Hematopoietic multipotent progenitor cell treated with erythropoietin and hydrocortisone succinate and interleukin-3 and kit ligand, for 4 days (in vitro differentiated cells): Measurements from ENCODE around the gene YIPF1.
"Not testable (repeated sequence)": the region's sequence is repeated elsewhere in the genome, so short reads cannot be mapped to it uniquely, and the experiment has no call there.

Experiments used
- DNase-seq: peaks from one replicate; pipeline ENCODE4 v3.0.0-alpha.2; 2015

Gene YIPF1

DNA sequence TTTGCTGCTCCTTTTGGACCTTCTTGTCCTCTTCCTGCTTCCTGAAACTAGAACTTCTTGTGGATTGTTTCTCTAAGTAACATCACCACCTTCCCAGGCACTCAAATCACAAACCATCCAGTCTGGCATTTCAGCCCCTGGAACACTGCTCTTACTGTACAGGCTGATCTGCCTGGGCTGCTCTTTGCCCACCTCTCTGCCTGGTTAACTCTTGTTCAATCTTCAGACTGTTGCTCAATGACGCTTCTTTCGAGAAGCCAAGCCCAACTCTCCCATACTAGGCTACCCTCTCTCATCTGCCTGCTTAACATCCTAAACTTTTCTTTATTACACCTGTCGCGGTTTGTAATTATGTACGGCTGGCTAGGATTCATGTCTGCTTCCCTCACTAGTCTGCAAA, 5.0 kb upstream of the YIPF1 start:
- no peak for DNase-seq

DNA sequence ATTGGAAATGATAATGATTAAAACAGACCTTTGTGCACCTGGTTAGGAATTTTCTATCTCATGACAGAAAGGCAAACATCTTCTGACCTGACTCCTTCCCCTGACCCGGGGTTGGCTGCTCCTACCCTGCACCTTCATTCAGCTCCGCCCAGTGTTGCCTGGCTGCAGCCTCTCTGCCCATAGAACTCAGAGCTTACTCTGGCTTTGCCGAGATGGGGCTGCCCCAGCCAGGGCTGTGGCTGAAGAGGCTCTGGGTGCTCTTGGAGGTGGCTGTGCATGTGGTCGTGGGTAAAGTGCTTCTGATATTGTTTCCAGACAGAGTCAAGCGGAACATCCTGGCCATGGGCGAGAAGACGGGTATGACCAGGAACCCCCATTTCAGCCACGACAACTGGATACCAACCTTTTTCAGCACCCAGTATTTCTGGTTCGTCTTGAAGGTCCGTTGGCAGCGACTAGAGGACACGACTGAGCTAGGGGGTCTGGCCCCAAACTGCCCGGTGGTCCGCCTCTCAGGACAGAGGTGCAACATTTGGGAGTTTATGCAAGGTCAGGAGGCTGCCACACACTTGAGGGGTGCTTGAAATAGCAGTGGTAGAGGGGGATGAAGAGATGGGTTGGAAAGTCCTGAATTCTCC, 4.5 kb upstream of the YIPF1 start, which contains the start of gene DIO1:
Gene DIO1, plus strand, starts transcription at position 189 of the 638 bp plus-strand sequence. Its CDS starts 24 bp downstream, at position 213.
- no peak for DNase-seq

DNA sequence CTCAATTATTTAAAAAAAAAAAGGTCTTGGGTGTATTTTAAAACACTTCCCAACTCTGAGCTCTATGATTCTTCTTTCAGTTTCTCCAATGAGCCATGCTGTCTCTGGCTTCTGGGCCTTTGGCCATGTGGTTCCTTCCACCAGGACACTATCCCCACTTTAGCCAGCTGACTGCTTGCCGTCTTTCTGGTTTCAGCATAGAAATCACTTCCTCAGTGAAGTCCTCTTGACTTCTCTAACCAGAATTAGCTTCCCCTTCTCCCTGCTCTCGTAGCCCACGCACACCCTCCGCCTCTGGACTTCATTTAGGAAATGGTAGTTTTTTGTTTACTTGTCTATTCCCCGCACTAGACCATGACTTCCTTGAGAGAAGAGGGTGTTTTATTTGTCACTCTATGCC, 3.3 kb upstream of the YIPF1 start:
- peak; percentile 27 for DNase-seq

DNA sequence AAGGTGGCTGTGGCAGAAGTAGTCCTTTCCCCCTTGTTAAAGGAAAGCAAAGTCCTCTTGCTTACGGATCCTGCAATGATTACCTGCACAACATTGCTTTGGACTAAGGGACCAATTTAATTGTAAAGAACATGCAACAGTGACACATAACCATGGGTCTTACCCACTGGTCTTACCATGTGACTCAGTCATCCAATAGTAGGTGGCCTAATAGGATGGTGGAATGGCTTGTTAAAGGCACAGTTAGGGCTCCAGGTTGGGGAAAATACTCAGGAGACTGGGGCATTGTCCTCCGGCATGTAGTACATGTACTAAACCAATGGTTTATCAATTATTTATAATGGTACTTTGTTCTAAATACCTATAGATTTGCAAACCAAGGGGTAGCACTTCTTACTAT, 2.1 kb upstream of the YIPF1 start:
- DNase-seq: no peak

DNA sequence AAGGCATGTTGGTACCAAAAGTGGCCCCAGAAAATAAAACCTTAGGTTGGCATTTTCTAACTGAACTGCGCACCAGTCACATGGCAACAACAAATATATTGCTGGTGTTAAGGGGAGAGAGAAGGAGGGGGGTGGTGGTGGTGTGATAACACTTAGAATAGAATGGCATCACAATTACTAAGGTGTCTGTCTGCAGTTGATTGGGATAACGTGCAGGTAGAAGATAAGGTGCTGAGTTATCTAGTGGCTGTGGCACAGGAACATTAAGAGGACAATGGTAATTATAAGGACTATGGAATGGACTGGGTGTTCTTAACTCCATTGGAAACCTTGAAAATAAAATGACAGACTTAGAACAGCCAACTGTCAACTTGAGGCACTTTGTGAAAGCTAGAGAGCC, 1.4 kb upstream of the YIPF1 start:
- no peak for DNase-seq

DNA sequence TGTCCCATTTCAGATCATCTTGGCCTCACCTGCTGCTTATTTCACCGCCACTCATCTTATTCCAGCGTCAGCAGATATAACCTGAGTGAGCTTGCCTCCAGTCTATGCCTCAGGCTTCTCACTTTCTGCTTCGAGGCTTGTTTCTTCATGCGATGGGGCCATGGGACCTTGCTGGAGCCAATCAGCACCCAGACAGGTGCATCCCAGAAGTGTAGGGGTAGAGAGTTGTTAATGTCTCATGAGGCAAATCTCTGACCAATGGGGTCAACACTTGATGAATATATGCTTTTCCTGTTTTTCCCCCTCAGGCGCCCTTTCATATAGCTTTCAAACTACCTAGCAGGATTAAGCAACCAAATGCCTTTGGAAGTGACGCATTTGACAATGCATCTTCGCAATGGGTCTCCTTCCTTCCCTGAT, 935 bp upstream of the YIPF1 start:
- DNase-seq: no peak

DNA sequence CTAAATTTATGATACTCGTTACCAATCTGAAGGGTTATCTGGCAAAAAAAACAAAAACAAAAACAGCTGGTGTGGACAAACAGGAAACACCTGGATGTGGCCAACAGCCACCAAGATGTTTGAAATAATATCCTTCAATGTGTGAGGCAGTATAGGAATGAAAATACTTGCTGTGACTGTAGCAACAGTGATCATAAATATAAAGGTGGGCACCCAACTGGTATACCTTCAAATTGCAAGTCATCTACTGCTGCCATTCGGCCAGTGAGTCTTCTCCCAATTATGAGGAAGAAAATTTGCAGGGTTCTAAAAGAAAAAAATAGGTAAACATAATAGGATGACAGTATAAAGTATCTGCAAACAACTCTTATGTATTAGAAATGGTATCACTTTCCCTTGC, 916 bp downstream of the YIPF1 start:
- DNase-seq: no peak

DNA sequence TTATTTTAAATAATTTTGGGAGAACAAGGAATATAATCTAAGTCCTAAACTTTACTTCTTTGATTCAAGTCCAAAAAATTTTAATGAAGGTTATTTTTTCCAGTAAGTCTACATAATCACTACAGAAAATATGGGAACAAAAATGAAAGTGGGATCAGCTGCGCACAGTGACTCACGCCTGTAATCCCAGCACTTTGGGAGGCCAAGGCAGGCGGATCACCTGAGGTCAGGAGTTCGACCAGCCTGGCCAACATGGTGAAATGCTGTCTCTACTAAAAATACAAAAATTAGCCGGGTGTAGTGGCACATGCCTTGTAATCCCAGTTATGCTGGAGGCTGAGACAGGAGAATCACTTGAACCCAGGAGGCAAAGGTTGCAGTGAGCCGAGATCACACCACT, 6.0 kb downstream of the YIPF1 start:
- not testable (repeated sequence) for DNase-seq

DNA sequence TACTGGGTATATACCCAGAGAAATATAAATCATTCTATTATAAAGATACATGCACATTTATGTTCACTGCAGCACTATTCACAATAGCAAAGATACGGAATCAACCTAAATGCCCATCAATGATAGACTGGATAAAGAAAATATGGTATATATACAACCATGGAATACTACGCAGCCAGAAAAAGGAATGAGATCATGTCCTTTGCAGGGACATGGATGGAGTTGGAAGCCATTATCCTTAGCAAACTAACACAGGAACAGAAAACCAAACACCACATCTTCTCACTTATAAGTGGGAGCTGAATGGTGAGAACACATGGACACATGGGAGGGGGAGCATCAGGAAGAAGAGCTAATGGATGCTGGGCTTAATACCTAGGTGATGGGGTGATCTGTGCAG, 7.7 kb downstream of the YIPF1 start:
- not testable (repeated sequence) for DNase-seq

DNA sequence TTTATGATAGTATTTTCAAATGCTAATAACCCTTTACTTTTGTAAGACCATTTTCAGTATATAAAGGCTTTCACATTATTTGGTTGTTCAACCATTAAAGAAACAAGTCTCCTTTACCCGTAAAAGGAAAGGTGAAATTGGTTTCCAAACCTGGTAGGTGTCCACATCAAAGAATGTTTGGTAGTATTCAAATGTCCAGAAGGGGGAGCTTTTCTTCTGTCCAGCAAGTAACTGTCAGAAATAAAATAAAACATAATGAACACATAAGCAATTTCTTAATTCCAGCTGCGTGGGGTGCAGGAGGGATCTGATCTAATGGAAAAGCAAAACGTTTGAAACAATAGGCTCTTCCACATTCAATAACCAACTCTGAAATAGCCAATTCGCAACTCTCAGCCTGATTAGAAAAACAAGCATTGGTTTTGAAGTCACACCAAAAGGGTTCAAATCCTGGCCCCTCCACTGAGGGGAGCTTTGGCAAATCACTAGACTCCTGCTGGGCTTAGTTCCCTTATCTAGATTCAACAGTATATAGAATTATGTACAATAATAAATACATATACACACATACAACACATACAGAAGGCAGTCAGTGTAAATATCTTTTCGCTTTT, 11.0 kb downstream of the YIPF1 start:
- DNase-seq: peak; percentile 82

DNA sequence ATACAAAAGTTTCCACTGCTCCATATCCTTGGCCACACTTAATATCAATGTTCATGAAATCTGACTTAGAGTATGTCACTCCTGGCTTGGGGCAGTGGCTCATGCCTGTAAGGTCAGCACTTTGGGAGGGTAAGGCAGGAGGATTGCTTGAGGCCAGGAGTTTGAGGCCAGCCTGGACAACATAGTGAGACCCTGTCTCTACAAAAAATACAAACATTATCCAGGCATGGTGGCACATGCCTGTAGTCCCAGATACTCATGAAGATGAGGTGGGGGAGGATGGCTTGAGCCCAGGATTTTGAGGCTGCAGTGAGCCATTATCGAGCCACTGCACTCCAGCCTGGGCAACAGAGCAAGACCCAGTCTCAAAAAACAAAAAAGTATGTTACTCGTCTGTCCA, 14.4 kb downstream of the YIPF1 start:
- not testable (repeated sequence) for DNase-seq

DNA sequence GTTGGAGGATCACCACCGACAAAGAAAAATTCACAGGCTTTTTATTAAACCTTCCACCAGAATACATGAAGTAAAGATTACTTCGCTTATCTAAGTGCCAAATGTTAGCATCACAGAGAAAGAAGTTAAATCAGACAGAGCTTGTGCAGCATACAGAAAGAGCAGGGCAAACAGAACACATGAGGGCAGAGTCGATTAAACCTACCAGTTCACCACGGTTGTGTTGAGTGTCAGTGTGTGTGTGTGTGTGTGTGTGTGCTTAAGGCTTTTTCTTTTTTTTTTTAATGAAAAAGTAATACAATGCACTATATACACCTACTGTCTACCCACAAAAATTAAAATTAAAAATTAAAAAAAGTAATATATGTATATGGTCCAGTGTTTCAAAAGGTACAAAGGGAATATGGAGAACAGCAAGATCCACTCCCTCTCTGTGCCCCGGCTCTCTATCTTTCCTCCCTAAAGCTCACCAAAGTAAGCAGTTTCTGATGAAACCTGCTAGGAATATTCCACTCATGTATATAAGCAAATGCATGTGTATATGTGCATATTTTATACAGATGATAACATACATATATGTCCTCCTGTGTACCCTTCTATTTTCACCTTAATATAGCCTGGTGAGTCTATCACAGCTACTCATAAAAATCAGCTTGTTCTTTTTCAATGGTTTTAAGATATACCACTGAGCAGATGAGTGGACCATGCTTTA, 17.7 kb downstream of the YIPF1 start:
- no peak for DNase-seq

DNA sequence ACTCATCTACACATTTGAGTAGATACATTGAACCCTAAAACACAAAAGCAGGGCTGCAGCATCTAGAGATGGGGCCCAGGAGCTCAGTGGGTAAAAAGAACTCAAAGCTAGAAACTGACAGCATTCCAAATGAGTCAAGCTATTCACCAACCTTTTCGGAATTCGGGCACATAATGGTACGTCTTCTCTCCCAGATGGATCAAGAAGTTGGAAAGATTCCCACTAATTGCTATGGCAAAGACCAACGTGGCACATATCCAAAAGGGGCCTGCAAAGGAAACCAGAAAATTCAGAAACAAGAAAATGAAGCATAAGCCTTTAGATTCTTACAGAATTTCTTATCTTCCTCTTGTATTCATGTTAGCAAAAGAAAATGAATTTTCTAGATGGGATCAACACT, 18.4 kb downstream of the YIPF1 start:
- DNase-seq: no peak

DNA sequence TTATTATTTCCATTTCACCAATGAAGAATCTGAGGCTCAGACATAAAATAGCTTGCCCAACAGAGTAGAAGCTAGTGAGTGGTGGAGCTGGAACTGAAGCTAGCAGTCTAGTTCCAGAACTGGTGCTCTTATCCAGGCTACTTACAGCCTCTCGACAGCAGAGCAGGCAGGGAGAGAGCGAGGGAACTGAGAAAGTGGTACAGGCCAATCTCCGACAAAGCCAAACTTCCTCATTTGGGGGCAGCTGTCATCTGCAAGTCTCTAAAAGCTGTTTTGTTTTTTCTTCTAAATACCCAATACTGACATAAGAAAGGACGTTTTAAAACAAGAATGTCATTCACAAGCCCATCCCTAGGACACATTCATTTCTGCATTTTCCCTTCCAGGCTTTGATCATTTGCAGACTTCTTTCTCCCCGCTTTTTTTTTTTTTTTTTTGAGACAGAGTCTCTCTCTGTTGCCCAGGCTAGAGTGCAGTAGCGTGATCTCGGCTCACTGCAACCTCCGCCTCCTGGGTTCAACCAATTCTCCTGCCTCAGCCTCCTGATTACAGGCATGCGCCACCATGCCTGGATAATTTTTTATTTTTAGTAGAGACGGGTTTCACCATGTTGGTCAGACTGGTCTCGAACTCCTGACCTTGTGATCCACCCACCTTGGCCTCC, 20.0 kb downstream of the YIPF1 start:
- DNase-seq: peak; percentile 74

DNA sequence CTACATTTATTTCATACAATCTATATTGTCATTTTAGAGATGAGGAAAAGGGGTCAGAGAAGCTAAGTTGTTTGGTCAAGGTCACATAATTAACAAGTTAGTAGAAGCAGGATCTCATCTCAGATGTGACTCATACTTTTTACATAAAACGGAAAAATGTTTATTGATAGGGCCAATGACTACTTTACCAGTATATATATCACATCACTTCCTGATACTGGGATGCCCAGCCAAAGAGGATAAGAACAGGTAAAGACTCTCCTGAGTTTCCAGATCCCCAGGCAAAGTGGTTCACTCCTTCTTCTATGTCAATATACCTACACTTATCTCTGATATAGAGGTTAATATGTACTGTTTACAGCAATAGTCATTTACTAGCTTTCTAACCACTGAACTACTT, 21.0 kb downstream of the YIPF1 start:
- DNase-seq: no peak

DNA sequence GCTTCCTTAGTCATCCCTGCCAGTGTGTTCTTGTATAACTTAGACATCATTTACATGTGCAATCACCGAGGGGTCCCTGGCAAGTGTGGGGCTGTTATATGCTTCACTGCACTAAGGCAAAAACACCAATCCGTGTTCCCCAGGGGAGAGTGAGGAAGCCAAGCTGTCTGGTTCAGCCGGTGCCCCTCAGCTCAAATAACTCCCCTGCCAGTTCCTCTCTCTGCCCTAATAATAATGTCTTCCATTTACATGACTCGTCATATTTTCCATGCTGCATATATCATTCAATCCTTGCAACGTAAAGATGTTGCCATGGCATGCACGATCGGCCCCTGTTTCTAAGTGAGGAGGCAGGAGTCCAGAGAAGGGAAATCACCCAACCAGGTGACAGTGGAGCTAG, 27.1 kb downstream of the YIPF1 start:
- no peak for DNase-seq

DNA sequence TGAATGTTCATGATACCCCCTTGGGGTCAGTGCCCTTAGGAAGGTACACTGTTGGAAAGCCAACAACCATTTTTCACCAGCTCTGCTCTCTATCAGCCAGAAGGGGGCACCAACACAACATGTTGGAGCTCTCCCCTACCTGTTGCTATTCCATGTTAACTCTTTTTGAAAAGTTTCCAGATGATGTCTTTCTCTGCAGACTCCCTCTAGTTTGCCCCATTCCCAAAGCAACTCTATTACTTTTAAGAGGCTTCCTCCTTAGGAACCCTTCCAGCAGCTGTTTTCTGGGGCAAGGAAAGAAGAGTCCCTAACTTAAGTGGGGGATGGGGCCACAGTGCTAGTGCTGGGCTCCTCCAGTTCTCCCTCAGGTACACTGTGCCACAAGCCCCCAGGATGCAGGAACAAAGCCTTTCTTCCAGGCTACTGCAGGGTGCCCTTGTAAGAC, 28.6 kb downstream of the YIPF1 start:
- DNase-seq: peak; percentile 79

DNA sequence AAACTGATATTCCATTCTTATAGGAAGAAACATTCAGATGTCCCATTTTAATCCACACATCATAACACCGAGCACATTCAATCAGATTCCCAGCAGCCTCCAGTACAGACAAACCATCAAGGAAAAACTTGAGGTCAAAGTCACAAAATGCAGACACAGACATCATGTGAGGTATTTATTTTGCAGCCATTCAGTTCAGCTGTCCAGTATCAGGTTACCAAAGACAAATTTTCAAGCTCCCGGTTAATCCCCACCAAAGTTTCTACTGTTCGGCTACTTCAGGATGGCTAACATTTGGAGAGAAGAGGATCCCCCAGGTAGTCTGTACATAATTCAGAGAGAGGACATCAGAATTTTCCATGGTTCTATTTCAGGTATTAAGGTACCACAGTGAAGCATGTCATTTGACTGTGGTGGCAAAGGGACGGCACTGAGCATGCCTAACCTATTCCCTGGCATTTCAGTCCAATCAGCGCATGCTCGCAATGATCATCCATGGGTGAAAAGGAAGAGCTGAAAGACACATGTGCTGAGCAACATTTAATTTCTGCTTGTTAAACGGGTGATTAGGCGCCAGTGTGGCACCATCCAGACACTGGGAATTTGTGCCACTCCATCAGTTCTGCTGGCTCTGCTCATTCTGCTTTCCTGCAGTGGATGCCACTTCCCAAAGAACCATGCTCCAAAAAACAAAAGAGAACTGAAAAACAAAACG, 37.9 kb downstream of the YIPF1 start:
- DNase-seq: no peak

DNA sequence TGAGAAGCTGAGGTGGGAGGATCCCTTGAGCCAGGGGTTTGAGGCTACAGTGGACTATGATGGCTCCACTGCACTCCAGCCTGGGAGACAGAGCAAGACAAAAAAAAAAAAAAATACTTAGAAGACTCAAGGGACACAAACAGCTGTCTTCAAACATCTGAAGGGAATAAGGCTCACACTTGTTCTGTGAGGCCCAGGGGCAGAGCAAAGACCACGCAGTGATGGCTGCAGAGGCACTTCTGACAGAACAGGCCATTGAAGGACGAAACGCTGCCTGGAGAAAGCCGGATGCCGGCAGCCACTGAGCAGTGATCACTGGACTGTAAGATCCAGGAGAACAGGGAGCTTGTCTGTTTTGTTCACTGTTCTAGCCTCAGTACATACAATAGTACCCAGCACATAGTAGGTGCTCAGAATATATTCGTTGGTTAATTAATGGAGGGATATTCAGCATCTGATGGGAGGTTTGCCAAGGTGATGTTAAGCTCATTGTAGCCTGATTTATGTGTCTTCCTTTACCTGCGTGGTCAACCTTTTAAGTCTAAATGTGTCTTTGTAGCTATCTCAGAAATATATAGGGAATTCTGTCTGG, 39.4 kb downstream of the YIPF1 start:
- no peak for DNase-seq

DNA sequence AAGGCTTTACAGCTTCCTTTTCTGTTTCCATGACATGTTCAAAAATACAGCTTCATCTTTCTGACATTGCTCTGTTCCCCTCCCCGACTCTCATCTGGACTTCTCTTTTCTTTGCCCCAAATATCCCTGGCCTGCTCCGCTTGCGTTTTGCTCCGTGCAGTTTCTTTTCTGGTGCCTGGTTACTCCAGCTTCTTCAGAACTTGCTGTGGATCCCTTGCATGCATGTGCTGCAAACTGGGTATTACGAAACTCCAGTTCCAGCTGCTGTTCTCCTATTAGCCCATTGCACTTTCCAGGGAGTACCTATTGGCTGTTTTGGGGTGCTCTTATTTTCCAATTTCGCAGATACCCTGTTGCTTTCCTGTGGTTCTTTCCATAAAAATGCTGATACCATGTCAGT, 41.6 kb downstream of the YIPF1 start:
- DNase-seq: no peak

DNA sequence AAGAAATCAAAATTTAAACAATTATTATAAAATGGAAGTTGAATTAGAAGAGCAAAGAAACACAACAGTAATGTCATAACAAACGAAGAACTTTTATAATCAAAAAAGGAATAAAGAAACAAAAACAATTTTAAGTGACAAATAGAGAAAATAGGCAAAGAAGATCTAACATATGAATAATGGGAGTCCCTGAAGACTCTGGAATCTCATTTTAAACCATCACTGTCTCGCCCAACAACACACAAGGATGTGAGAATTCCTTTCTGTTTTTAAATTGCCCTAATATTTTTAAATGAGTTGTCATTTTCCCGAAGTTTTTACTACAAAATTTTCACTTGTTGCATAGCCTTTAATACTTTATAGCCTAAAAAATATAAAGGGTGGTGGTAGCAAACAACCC, 47.2 kb downstream of the YIPF1 start:
- no peak for DNase-seq

DNA sequence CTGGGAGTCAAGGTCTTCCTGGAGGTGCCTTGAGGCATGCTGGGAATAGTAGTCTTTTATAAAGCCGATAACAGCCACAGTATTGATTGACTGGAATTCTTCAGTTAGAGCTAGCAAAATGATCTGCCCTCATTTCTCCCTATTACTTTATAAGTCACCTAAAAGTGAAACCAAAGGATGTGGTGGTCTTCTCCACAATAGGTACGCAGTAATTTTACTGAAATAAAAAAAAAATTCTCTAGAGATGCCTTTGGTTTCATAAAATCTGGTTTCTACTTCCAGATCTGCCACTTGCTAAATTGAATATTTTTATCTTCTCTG, 51.0 kb downstream of the YIPF1 start:
- DNase-seq: no peak
